BJ (cell line): Measurements from ENCODE around the gene REG1B. TPM values are rescaled to one million over a fixed set of nuclear protein-coding genes. Genes with fewer than 3 reads are reported as not detected.

Experiments
- CTCF ChIA-PET: fragments of 350-600 bp; formaldehyde crosslinking; extraction: SDS; loops from one replicate; lab custom pipeline; 2021; ENCODE audit warnings: antibody characterized with exemption, inconsistent platforms; lab: Yijun Ruan, JAX
- POLR2A ChIA-PET: fragments of 300-600 bp; sonication (Branson Sonifier 250); formaldehyde crosslinking; extraction: SDS; loops from one replicate; lab custom pipeline; 2021; ENCODE audit warnings: antibody characterized with exemption; lab: Charles Lee
- DNase-seq: peaks from one replicate; pipeline ENCODE4 v3.0.0-alpha.2; 2011; ENCODE audit warnings: low read depth
- H3K27me3 ChIP-seq: 2 replicates; pipeline ENCODE4 v1.6.0; 2011; ENCODE audit warnings: low read length; ENCODE audit not compliant: control insufficient read depth, insufficient read depth
- H3K36me3 ChIP-seq: 2 replicates; pipeline ENCODE4 v1.5.1; 2011; ENCODE audit warnings: low read length; ENCODE audit not compliant: control insufficient read depth, insufficient read depth
- H3K4me3 ChIP-seq: 2 replicates; pipeline ENCODE4 v1.5.1; 2011; ENCODE audit warnings: low read depth, mild to moderate bottlenecking, control low read depth, low read length
- polyA plus RNA-seq: library from polyadenylated mRNA; depleted of rRNA; stranded (reverse); fragments of >200 nt; gene quantifications from 2 replicates; pipeline ENCODE4 v1.2.3, GENCODE V29; 2011
- TF ChIP-seq, protein P1 (sequence below): IDR thresholded peaks from 2 replicates; pipeline ENCODE4 v1.5.1; 2011; ENCODE audit warnings: low read depth, mild to moderate bottlenecking, control low read depth, inconsistent platforms, low read length, moderate library complexity; ENCODE audit not compliant: insufficient read depth

The REG1B gene
- polyA plus RNA-seq, 1 experiment, result not detected

DNA sequence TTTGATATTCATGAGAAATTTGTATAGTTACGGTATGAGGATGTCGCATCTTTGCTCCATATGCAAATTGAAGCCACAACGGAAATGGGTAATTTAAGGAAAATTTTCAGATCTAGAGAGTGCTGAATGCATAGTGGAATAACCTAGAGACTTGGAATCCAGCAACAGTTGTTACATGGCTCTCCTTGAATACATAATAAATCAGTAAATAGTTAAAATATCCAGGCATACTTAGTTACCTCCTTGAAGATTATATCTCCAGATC is 37.9 kb upstream of the REG1B start:
- ChIA-PET POLR2A (no interaction called here), CTCF (no interaction called here)
- DNase-seq, result no peak
- Histone ChIP-seq H3K36me3 (no peaks in the 10 kb centered on the region), H3K27me3 (no peaks in the 10 kb centered on the region), H3K4me3 (no peak overlapping the region)
- TF ChIP-seq, protein P1, sequence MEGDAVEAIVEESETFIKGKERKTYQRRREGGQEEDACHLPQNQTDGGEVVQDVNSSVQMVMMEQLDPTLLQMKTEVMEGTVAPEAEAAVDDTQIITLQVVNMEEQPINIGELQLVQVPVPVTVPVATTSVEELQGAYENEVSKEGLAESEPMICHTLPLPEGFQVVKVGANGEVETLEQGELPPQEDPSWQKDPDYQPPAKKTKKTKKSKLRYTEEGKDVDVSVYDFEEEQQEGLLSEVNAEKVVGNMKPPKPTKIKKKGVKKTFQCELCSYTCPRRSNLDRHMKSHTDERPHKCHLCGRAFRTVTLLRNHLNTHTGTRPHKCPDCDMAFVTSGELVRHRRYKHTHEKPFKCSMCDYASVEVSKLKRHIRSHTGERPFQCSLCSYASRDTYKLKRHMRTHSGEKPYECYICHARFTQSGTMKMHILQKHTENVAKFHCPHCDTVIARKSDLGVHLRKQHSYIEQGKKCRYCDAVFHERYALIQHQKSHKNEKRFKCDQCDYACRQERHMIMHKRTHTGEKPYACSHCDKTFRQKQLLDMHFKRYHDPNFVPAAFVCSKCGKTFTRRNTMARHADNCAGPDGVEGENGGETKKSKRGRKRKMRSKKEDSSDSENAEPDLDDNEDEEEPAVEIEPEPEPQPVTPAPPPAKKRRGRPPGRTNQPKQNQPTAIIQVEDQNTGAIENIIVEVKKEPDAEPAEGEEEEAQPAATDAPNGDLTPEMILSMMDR, result no peak

DNA sequence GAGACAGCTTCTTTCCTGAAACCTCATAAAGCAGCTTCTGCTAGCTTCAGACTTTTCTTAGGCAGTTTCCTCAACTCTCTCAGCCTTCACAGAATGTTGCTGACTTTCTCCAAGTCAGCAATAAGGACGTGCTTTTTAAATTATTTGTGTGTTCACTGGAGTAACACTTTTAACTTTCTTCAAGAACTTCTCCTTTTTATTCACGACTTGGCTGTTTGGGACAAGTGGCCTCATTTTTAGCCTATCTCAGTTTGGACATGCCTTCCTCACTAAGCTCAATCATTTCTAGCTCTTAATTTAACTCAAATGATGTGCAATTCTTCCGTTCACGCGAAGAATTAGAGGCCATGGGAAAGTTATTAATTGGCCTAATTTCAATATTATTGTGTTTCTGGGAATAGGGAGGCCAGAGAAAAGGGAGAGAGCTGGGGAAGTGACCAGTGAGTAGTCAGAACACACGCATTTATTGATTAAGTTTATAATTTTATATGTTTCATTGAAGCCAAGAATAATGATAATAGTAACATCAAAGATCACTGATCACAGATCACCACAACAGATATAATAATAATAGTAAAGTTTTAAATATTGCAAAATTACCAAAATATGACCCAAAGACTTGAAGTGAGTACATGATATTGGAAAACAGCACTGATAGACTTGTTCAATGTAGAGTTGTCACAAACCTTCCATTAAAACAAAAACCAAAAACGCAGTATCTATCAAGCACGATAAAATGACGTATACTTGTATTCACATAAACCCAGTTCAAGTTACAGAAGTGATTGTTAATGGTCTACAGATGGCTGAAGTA is 37.3 kb upstream of the REG1B start:
- TF ChIP-seq, protein P1, result no peak
- Histone ChIP-seq H3K27me3 (no peaks in the 10 kb centered on the region), H3K4me3 (no peak overlapping the region), H3K36me3 (no peaks in the 10 kb centered on the region)
- no peak for DNase-seq
- CTCF ChIA-PET, result no interaction called here
- POLR2A ChIA-PET, result no interaction called here

DNA sequence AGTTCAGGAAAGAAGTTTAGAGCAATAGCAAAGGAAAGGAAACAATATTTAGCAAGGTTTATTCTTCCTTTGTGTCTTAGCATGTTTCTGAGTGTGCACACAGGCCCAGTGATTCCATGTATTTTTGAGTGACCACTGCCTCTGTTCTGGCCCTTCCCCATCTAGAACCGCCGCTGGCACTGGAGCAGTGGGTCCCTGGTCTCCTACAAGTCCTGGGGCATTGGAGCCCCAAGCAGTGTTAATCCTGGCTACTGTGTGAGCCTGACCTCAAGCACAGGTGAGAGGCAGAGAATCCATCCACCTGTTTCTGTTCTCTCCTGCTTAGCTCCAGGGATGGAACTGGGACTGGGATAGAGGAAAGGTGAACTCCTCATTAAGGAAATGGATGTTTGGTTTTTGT is 34.9 kb upstream of the REG1B start:
- CTCF ChIA-PET, result no interaction called here
- DNase-seq, result no peak
- POLR2A ChIA-PET, result no interaction called here
- Histone ChIP-seq H3K36me3 (no peaks in the 10 kb centered on the region), H3K4me3 (no peak overlapping the region), H3K27me3 (no peaks in the 10 kb centered on the region)
- TF ChIP-seq, protein P1, result no peak

DNA sequence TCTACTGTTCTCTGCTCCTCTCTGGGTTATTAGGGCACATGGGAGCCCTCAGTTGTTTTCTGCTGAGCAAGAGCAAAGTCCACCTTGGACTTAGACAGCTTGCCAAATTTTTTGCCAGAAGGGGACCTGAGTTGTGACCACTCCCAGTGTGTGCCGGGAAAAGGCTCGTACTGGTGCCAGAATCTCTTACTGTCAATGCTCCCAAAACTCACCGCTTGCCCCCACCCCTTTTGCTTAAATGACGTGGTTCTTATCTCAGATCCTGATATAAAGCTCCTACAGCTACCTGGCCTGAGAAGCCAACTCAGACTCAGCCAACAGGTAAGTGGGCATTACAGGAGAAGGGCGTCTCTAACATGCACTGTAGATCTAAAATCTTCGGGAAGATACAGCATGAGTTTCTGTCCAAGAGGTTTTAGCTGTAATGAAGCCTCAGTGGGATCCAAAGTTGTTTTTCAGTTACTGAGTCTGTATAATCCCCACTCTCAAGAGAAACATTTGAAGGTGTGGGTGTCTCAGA is 32.5 kb upstream of the REG1B start, which contains the start of gene REG1A:
REG1A (plus strand) TSS at position 295 of the 520 bp plus-strand sequence. CDS start 374 bp downstream, outside the sequence.
- ChIA-PET POLR2A (no interaction called here), CTCF (no interaction called here)
- H3K4me3 ChIP-seq, result no peak within 1 kb of the TSS
- DNase-seq, result no peak
- TF ChIP-seq, protein P1, result no peak
- H3K36me3 ChIP-seq, result no peaks in the 10 kb centered on the region
- no peaks in the 10 kb centered on the region for H3K27me3 ChIP-seq

DNA sequence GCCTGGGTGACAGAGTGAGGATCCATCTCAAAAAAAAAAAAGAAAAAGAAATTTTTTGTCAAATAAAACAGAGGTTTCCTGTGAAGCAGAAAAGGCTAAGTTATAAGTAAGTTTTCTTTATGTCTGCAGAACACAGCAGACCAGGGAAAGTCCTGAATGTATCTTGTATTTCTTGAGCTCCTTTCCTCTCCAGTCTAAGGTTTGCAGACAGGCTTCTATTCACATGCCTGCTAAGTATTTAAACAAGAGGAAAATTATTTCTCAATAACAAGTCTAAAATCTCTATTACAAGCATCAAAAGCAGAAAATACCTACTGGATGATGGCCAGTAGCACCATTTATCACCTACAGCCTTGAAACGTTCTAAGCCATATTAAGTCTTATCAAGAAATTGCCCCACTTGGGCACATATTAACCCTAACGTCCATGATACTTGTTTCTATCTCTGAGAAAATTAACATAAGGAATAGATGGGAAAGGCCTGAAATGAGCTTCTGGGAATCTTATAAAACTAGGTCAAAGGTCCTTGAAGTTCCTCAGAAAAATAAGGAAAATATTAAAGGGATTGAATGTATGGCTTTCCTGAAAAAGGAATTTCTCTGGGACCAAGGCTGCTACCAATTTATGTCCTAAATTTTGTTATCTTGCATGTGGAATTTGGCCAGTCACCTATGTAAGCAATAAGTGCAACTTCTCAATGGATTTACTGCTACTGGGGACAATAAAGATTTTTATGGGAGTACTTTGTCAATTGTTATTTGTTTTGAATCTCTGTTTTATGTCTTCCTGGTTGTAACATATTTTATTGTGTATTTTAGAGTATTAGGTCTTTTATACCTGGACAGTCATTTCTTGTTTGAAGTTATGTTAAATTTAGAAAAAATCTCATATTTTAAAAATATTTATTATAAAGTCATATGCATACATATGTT is 29.5 kb upstream of the REG1B start:
- POLR2A ChIA-PET, result no interaction called here
- TF ChIP-seq, protein P1, result no peak
- CTCF ChIA-PET, result no interaction called here
- DNase-seq, result no peak
- H3K36me3 ChIP-seq, result no peaks in the 10 kb centered on the region
- no peaks in the 10 kb centered on the region for H3K27me3 ChIP-seq
- no peak overlapping the region for H3K4me3 ChIP-seq
